Measurements from ENCODE around the gene DRD1.

DRD1 gene

DNA sequence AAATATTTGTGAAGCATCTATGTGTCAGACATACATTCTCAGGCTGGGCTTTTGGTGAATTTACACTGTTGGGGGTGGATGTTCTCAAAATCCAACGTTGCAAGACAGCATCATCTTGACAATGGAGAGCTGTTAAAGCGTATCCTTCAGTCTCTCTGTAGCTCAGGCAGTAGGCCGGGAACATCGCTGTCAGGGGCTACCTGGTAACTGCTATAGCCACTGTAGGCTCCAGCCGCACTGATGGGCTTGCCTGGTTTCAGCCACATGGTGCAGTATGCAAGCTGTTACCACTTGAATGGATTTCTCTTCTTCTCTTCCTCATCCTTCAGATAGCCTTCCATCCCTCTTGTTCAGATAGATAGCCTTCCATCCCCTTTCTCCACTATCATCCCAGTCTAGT is 51.7 kb downstream of the DRD1 start:
- H3K4me3 ChIP-seq (ENCODE audit: low read length): no peak overlapping the region
- TF ChIP-seq, protein P1, sequence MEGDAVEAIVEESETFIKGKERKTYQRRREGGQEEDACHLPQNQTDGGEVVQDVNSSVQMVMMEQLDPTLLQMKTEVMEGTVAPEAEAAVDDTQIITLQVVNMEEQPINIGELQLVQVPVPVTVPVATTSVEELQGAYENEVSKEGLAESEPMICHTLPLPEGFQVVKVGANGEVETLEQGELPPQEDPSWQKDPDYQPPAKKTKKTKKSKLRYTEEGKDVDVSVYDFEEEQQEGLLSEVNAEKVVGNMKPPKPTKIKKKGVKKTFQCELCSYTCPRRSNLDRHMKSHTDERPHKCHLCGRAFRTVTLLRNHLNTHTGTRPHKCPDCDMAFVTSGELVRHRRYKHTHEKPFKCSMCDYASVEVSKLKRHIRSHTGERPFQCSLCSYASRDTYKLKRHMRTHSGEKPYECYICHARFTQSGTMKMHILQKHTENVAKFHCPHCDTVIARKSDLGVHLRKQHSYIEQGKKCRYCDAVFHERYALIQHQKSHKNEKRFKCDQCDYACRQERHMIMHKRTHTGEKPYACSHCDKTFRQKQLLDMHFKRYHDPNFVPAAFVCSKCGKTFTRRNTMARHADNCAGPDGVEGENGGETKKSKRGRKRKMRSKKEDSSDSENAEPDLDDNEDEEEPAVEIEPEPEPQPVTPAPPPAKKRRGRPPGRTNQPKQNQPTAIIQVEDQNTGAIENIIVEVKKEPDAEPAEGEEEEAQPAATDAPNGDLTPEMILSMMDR (conservative IDR thresholded peaks at IDR 0.05; ENCODE audit: low read depth, low read length): no peak
- no peak for DNase-seq (ENCODE audit: low read depth)

DNA sequence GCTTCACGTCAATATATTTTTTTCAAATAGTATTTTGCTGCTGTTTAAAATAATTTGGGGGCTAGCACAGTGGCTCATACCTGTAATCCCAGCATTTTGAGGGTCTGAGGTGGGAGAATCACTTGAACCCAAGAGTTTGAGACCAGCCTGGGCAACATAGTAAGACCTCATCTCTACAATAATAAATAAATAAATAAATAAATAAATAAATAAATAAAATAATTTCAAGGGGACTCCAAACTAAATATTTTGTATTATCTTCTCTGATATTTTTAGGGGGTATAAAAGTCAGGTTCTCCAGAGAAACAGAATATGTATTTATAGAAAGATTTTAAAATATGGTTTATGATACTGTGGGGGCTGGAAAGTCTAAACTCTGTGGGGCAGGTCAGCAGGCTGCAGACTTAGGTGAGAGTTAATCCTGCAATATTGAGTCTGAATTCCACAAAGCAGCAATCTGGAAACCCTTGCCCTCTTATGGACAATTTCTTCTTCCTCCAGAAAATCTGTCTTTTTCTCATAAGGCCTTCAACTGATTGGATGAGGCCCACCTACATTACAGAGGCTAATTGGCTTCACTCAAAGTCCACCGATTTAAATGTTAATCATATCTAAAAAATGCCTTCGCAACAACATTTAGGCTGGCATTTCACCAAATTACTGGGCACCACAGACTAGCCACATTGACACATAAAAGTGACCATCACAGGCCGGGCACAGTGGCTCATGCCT is 53.5 kb downstream of the DRD1 start:
- TF ChIP-seq, protein P1 (conservative IDR thresholded peaks at IDR 0.05; ENCODE audit: low read depth, low read length): no peak
- no peak overlapping the region for H3K4me3 ChIP-seq (ENCODE audit: low read length)
- DNase-seq (ENCODE audit: low read depth): no peak
